Epidermal melanocyte (primary cell): ENCODE results near the gene CKM.
A peak's percentile ranks its signal among the peaks of the same experiment; 100 is the strongest.
"Not testable (repeated sequence)": the region's sequence is repeated elsewhere in the genome, so short reads cannot be mapped to it uniquely, and the experiment has no call there.

Source experiments
- DNase-seq: peaks from one replicate; pipeline ENCODE4 v3.0.0; 2011; ENCODE audit warnings: low spot score; ENCODE audit not compliant: insufficient read length

CKM gene

DNA sequence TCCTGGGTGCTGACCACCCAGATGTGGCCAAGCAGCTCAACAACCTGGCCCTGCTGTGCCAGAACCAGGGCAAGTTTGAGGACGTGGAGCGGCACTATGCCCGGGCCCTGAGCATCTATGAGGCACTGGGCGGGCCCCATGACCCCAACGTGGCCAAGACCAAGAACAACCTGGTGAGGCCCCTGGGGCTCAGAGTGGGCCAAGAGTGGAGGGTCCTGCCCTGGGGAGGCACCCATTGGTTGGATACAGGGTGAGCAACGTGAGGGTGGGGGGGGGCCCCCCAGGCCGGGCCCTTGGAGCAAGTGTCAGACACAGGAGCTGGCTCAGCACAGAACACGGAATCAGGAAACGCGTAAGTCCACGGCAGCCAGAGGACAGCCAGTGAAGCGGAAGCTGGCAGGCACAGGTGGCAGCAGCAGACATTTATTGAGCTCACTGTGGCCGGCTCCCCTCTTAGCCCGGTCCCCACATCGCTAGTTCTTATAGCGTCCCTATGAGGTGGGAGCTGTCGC is 26.8 kb upstream of the CKM start:
- DNase-seq: peak; percentile 10

DNA sequence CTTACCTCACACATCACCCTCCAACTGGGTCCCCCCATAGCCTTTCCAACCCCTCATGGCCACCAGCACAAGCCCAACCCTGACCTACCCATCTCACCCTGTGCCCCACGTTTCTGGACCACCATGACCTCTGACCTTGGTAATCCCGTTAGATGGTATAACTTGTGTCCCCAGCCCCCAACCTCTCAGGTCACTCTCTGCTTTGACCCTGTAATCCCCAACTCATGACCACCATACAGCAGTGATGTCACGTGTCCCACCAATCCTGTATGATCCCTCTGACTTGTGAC is 26.4 kb upstream of the CKM start:
- no peak for DNase-seq

DNA sequence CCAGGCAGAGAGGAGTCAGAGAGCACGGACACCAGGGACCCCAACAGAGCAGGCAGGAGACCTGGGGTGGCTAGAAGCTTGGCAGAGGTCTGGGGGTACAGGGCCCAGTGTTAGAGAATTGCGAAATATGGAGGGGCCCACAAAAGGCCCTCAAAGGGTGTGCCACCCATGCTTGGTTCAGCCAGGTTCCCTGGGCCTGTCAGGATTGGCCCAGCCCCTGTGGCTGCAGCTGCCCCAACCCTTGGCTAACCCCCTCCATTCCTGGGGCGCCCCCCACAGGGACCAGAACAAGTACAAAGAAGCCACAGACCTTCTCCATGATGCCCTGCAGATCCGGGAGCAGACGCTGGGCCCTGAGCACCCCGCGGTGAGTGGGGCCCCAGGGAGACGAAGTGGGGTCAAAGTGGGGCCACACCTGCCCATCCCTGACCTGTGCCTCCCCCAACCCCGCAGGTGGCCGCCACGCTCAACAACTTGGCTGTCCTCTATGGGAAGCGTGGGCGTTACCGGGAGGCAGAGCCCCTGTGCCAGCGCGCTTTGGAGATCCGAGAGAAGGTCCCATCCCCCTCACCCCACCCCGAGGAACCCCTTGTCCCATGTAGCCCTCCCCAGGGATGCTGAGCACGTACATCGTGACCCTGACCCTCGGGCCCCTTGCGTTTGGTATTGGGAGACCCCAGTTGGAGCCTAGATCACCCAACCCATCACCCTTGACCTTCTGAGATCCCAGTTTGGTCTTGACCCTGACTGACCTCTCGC is 25.9 kb upstream of the CKM start:
- no peak for DNase-seq

DNA sequence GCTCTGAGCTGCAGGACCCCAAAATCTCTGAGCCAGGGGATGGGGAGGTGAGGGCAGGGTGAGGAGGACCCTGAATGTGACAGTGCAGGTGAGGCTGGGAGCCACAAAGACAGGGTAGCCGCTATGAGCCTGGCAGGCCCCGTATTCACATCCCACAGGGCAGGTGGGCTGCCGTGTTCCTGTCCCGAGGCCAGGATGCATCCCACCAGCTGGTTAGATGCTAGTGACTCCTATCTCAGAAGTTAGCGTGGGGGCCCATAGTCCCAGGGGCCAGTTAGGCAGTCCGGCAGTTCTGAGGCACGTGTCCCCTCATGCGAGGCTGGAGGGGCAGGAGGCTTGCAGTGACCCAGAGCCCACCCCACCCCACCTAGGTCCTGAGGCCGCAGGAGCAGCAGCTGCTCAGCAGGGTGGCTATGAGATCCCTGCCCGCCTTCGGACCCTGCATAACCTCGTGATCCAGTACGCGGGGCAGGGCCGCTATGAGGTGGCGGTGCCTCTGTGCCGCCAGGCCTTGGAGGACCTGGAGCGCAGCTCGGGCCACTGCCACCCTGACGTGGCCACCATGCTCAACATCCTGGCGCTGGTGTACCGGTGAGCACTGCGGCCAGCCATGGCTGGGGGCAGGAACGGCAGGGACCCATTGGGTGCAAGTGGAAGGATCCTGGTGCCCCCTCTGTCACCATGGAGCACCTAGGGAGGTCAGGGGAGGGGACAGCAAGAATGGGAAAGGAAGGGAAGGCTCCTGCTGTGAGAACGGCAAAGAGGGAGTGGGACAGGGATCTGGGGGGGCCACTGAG is 25.1 kb upstream of the CKM start:
- DNase-seq: no peak

DNA sequence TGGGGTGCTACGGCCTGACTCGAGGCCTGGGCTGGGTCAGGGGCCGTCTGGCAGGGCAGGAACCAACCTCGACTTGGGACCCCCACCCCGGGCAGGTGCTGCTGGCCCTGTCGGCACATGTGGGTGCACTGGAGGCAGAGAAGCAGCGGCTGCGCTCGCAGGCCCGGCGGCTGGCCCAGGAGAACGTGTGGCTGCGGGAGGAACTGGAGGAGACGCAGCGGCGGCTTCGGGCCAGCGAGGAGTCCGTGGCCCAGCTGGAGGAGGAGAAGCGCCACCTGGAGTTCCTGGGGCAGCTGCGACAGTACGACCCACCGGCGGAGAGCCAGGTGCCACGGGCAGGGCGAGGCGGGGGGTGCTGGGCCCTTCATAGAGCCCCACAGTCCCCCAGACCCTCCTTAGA is 23.8 kb upstream of the CKM start:
- DNase-seq: no peak

GRCh38 chr19:45345506-45345860 is 22.8 kb upstream of the CKM start:
- DNase-seq: no peak

- no peak for DNase-seq
Measured at GRCh38 chr19:45344621-45345505, 22.2 kb upstream of the CKM start.

- DNase-seq: no peak
Measured at GRCh38 chr19:45342911-45343310, 20.2 kb upstream of the CKM start.

- no peak for DNase-seq
Measured at GRCh38 chr19:45340899-45341453, 18.3 kb upstream of the CKM start.

DNA sequence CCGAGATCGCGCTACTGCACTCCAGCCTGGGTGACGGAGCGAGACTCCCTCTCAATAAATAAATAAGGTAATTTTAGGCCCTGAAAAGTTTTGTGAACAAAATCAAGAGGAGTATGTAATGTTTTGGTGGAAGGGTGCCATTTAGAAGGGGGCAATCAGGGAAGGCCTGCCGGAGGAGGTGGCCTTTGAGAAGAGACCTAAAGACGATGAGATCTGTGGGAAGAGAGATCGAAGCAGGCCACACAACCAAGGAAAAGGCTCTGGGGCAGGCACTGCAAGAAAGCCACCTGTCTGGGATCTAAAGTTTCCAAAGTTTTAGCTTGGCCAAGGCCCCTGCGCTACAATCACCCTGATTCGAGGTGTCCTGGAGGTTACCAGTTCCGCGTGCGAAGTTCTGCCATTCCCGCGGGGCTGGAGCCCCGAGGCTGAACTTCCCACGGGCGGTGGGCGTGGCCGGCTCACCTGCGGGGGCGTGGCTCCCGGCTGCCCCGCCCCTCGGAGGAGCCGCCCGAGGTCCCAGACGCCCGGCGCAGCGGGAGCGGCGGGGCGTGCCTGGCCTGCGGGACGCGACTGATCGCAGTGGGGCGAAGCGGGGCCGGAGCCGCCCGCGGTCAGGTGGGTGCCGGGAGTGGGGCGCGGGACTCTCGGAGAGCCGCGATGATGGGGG is 17.7 kb upstream of the CKM start, which contains the start of gene KLC3:
Gene KLC3, plus strand, starts transcription at position 519 of the 667 bp plus-strand sequence. CDS start 4,792 bp downstream, outside the sequence.
- no peak for DNase-seq

GRCh38 chr19:45339629-45340028 is 17.0 kb upstream of the CKM start:
- no peak for DNase-seq

GRCh38 chr19:45336696-45337251 is 14.1 kb upstream of the CKM start:
- no peak for DNase-seq

DNA sequence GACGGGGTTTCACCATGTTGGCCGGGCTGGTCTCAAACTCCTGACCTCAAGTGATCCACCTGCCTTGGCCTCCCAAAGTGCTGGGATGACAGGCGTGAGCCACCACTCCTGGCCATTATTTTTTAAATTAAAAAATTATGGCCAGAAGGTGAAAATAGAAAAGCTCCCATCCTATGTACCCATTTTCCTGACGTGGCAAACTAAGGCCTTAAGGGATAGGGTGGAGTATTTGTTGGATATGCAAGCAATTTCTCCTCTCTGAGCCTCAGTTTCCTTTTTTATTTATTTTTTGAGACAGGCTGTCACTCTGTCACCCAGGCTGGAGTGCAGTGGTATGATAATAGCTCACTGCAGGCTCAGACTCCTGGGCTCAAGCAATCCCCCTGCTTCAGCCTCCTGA is 12.2 kb upstream of the CKM start:
- DNase-seq: not testable (repeated sequence)

GRCh38 chr19:45333609-45334303 is 11.1 kb upstream of the CKM start:
- no peak for DNase-seq

GRCh38 chr19:45331411-45331810 is 8.7 kb upstream of the CKM start:
- DNase-seq: no peak

GRCh38 chr19:45327404-45328143 is 4.9 kb upstream of the CKM start:
- DNase-seq: no peak

DNA sequence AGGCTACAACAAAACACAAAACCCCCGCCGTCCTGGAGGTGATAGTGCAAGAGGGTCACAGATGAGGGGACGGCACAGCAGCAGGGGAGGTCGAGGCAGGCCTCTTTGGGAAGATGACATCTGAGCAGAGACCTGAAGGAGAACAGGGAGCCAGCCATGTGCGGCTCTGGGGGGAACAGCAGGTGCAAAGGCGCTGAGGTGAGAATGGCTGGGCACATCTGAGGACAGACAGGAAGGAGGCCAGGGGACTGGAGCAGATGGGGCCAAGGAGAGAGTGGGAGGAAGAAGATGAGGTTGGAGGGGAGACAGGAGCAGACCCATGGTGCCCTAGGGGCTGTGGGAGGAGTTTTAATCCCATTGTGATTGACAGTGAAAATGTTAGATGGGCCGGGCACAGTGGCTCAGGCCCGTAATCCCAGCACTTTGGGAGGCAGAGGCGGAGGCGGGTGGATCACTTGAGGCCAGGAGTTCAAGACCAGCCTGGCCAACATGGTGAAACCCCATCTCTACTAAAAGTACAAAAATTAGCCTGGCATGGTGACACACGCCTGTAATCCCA is 1.8 kb upstream of the CKM start:
- no peak for DNase-seq

DNA sequence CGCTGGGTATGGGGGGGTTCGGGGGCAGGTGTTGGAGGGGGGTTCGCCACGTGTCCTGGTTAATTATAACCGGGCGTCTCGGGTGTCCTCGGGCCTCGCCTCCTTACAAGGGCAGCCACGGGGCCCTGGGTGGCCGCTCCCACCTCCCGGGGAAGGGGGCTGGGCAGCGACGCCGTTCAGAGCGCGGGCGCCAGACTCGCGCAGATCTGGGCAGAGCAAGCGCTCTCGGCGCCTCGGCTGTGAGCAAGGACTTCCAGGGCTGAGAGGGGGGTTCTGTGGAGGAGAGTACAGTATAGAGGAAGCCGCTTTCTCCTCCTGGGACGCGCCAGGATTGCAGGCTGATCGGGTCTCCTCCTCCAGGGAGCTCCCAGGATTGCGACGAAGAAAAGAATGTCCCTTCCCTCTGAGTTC is 1.0 kb upstream of the CKM start:
- DNase-seq: no peak

DNA sequence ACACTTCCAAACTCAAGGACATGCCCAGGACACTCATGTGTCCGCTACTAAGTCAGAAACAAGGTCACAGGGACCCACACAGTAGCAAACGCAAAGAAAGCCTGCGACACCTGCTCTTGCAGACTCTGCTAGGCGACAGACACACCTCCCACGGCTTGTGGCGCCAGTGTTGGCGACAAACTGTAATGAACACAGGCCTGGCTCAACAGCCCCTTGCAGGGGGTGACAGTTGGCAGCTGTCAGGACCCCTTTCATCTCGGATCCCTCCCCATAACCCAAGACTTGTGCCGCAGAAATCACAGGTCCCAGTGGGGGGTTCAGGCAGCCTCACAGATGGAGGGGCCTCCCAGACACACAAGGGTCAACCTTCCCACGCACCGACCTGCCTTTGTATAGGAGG is 364 bp downstream of the CKM start:
- no peak for DNase-seq
